Fibroblast of lung (primary cell): ENCODE measurements around the gene TREX2. TPM values are rescaled to one million over a fixed set of nuclear protein-coding genes. Genes with fewer than 3 reads are reported as not detected.

ENCODE experiments used
- DNase-seq, 2 donors: peaks; one replicate each; pipeline versions ENCODE4 v3.0.0 to v3.0.0-alpha.2; 2010; ENCODE audit warnings: low read depth in 2 of 2
- H2AFZ ChIP-seq: 2 replicates; pipeline ENCODE4 v1.5.1; 2012; ENCODE audit warnings: low read length, control low read depth, inconsistent platforms
- H3K27ac ChIP-seq: 2 replicates; pipeline ENCODE4 v1.5.1; 2011; ENCODE audit warnings: low read length, control low read depth; ENCODE audit not compliant: insufficient read depth
- H3K27me3 ChIP-seq: 2 replicates; pipeline ENCODE4 v1.5.1; 2011; ENCODE audit warnings: mild to moderate bottlenecking, low read length; ENCODE audit not compliant: control insufficient read depth, insufficient read depth
- H3K36me3 ChIP-seq: 2 replicates; pipeline ENCODE4 v1.5.1; 2011; ENCODE audit warnings: low read length; ENCODE audit not compliant: control insufficient read depth, insufficient read depth
- H3K4me1 ChIP-seq: 2 replicates; pipeline ENCODE4 v1.5.1; 2011; ENCODE audit warnings: low read length; ENCODE audit not compliant: control insufficient read depth, insufficient read depth; ENCODE audit errors: extremely low read depth
- H3K4me2 ChIP-seq: 2 replicates; pipeline ENCODE4 v1.5.1; 2011; ENCODE audit warnings: low read length, control low read depth; ENCODE audit not compliant: insufficient read depth; ENCODE audit errors: extremely low read depth
- H3K4me3 ChIP-seq, 4 experiments: fragments of 200-600 bp in 1 of 4; sonication (generic) in 1 of 4; replicated peaks in 1 of 4; 2 replicates each; pipeline ENCODE4 v1.5.1; 2011 to 2016; ENCODE audit warnings: low read length in 4 of 4, low read depth in 3 of 4, mild to moderate bottlenecking in 3 of 4, control low read depth in 2 of 4, inconsistent platforms in 1 of 4, mixed read lengths in 1 of 4; ENCODE audit not compliant: insufficient read depth in 1 of 4; ENCODE audit errors: control extremely low read depth in 1 of 4
- H3K79me2 ChIP-seq: 2 replicates; pipeline ENCODE4 v1.5.1; 2012; ENCODE audit warnings: mild to moderate bottlenecking, low read length, inconsistent platforms; ENCODE audit not compliant: control insufficient read depth, insufficient read depth
- H3K9ac ChIP-seq: 2 replicates; pipeline ENCODE4 v1.5.1; 2011; ENCODE audit warnings: mild to moderate bottlenecking, low read length, control low read depth; ENCODE audit not compliant: insufficient read depth
- H3K9me3 ChIP-seq: 2 replicates; pipeline ENCODE4 v1.5.1; 2012; ENCODE audit warnings: low read depth, low read length; ENCODE audit not compliant: control insufficient read depth, insufficient read depth
- H4K20me1 ChIP-seq: 2 replicates; pipeline ENCODE4 v1.5.1; 2011; ENCODE audit warnings: low read length; ENCODE audit not compliant: control insufficient read depth, insufficient read depth; ENCODE audit errors: extremely low read depth
- CTCF ChIP-seq, 2 donors: IDR thresholded peaks in 1 of 2; conservative IDR thresholded peaks in 1 of 2; 1 replicate in 1 of 2; 2 replicates in 1 of 2; pipeline ENCODE4 v1.5.1; 2011 to 2012; ENCODE audit warnings: low read length in 2 of 2, control low read depth in 1 of 2, inconsistent platforms in 1 of 2, low read depth in 1 of 2, mild to moderate bottlenecking in 1 of 2
- EZH2 ChIP-seq: IDR thresholded peaks from 2 replicates; pipeline ENCODE4 v1.5.1; 2012; ENCODE audit warnings: low read length, control low read depth, mild to moderate bottlenecking; ENCODE audit errors: missing control alignments
- polyA plus RNA-seq, 2 donors: library from polyadenylated mRNA; depleted of rRNA in 1 of 2; stranded (reverse) in 1 of 2; unstranded in 1 of 2; fragments of >200 nt; gene quantifications; 2 replicates each; pipeline ENCODE4 v1.2.1, GENCODE V29; 2011 to 2012; ENCODE audit warnings: missing spikeins in 1 of 2
- total RNA-seq: library from RNA; depleted of rRNA; stranded (reverse); fragments of >200 nt; gene quantifications from 2 replicates; pipeline ENCODE4 v1.2.1, GENCODE V29; 2014

The TREX2 gene
- total and polyA plus RNA-seq, 2 donors (not counting 1 experiment from before 2014, with no cell fraction given), result 3.1 TPM; not detected in 1

DNA sequence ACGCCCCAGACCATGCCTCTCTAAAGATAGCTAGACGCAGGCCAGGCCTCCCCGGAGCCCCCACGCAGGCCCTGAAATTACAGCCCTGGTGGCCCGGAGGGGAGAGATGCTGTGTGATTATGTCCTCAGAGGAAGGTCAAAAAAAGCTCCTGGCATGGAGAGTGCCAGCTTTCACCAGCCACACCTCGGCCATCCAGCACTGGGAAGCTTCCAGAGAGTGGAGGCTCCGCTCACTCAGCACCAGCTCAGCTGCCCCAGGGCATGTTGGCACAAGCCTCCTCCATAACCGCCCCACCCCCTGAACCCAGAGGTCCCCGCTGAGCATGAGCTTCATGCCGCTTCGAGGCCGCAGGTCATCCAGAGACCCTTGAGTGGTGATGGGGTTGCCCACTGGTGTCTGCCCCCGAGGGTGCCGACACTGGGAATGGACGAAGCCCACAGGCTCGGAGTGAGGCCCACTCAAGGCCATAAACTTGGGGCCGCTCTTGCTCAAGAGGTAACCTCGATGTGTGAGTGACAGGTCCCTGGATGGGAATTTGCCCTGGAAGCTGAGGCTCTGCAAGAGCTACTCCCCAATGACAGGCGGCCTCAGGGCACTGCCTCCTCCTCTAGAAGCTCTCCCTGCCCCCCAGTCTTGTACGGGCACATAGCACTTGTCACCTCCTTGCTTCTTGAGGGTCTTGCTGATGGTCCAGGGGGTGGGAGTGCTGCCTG, 44.5 kb upstream of the TREX2 start:
- no peak overlapping the region for H3K4me2 ChIP-seq
- H2AFZ ChIP-seq, result no peak overlapping the region
- H3K4me1 ChIP-seq, result peaks cover 5% of the 10 kb centered on the region
- no peak for TF ChIP-seq EZH2
- no peak for TF ChIP-seq CTCF (conservative IDR thresholded peaks at IDR 0.05 in 1 of 2, IDR thresholded peaks at IDR 0.05 in 1 of 2; ENCODE audit: low read depth in 1 of 2, low read length in 2 of 2)
- H3K9ac ChIP-seq, result no peak overlapping the region
- no peaks in the 10 kb centered on the region for H3K9me3 ChIP-seq
- no peaks in the 10 kb centered on the region for H3K27me3 ChIP-seq
- H3K36me3 ChIP-seq, result no peaks in the 10 kb centered on the region
- no peaks in the 10 kb centered on the region for H4K20me1 ChIP-seq
- DNase-seq, result no peak
- no peak overlapping the region for H3K4me3 ChIP-seq
- no peak overlapping the region for H3K27ac ChIP-seq
- no peaks in the 10 kb centered on the region for H3K79me2 ChIP-seq

- Histone ChIP-seq H3K4me1 (peaks cover 5% of the 10 kb centered on the region), H4K20me1 (no peaks in the 10 kb centered on the region), H3K4me2 (no peak overlapping the region), H3K9me3 (no peaks in the 10 kb centered on the region), H3K36me3 (no peaks in the 10 kb centered on the region), H3K27ac (peak overlapping the region; percentile 34), H3K79me2 (no peaks in the 10 kb centered on the region), H3K4me3 (no peak overlapping the region), H2AFZ (peak overlapping the region; percentile 13), H3K9ac (peak overlapping the region; percentile 16), H3K27me3 (no peaks in the 10 kb centered on the region)
- peak; percentile 45 to 72 for DNase-seq
- TF ChIP-seq EZH2 (no peak), CTCF (conservative IDR thresholded peaks at IDR 0.05 in 1 of 2, IDR thresholded peaks at IDR 0.05 in 1 of 2; ENCODE audit: low read depth in 1 of 2, low read length in 2 of 2) (no peak)
Measured at GRCh38 chrX:153488231-153488914, 42.5 kb upstream of the TREX2 start.

- Histone ChIP-seq H3K9ac (no peak overlapping the region), H4K20me1 (no peaks in the 10 kb centered on the region), H3K27ac (peak overlapping the region; percentile 34), H3K9me3 (no peaks in the 10 kb centered on the region), H2AFZ (no peak overlapping the region), H3K36me3 (no peaks in the 10 kb centered on the region), H3K4me2 (no peak overlapping the region), H3K27me3 (no peaks in the 10 kb centered on the region), H3K4me3 (no peak overlapping the region), H3K4me1 (peaks cover 5% of the 10 kb centered on the region), H3K79me2 (no peaks in the 10 kb centered on the region)
- no peak for TF ChIP-seq CTCF (conservative IDR thresholded peaks at IDR 0.05 in 1 of 2, IDR thresholded peaks at IDR 0.05 in 1 of 2; ENCODE audit: low read depth in 1 of 2, low read length in 2 of 2)
- no peak for TF ChIP-seq EZH2
- no peak for DNase-seq
Measured at GRCh38 chrX:153487590-153488071, 41.8 kb upstream of the TREX2 start.
